Measurements from ENCODE around the gene FUS.

- TF ChIP-seq GATA3 (IDR thresholded peaks at IDR 0.05; ENCODE audit: low read depth, low read length) (no peak), GATA2 (IDR thresholded peaks at IDR 0.05; ENCODE audit: low read depth, low read length) (no peak)
Measured at GRCh38 chr16:31179747-31180459, at the start of gene FUS.
